Head of caudate nucleus (tissue), 42 donors: Measurements from ENCODE around the gene FGD2.
"Not testable (repeated sequence)": the region's sequence is repeated elsewhere in the genome, so short reads cannot be mapped to it uniquely, and the experiment has no call there.

Source experiments
- DNase-seq, 42 donors: peaks; one replicate each; pipeline versions ENCODE4 v3.0.0 to v3.0.0-alpha.2; 2020 to 2021; ENCODE audit warnings: mixed read lengths in 7 of 42
- intact Hi-C: fragments of 100-400 bp; cut with DNase I; formaldehyde crosslinking; loops from one replicate; pipeline ENCODE4 v1.15.0; 2022

Gene FGD2

GRCh38 chr6:37027811-37028469 is 22.5 kb downstream of the FGD2 start:
- intact Hi-C loops: no loop called here
- no peak for DNase-seq

GRCh38 chr6:37029249-37029971 is 24.0 kb downstream of the FGD2 start:
- DNase-seq: peak in 39 of 42 donors; percentile 26 to 88 (median 61)
- intact Hi-C loops: no loop called here

- intact Hi-C loops: no loop called here
- DNase-seq: no peak
These were observed 25.1 kb downstream of the FGD2 start for GRCh38 chr6:37030599-37030998.

- DNase-seq: no peak
- intact Hi-C loops: no loop called here
These were observed 26.8 kb downstream of the FGD2 start for GRCh38 chr6:37032239-37032638.

- intact Hi-C loops: no loop called here
- no peak for DNase-seq
These were observed 27.8 kb downstream of the FGD2 start for GRCh38 chr6:37033255-37033654.

GRCh38 chr6:37033819-37034795 is 28.7 kb downstream of the FGD2 start:
- intact Hi-C loops: no loop called here
- no peak for DNase-seq

GRCh38 chr6:37036146-37036545 is 30.7 kb downstream of the FGD2 start:
- no peak for DNase-seq
- intact Hi-C loops: no loop called here

- intact Hi-C loops: no loop called here
- DNase-seq: peak in 23 of 42 donors; percentile 26 to 79 (median 50)
These were observed 33.1 kb downstream of the FGD2 start for GRCh38 chr6:37038292-37039198.

GRCh38 chr6:37039958-37040357 is 34.5 kb downstream of the FGD2 start:
- DNase-seq: no peak
- intact Hi-C loops: no loop called here

- no peak for DNase-seq
- intact Hi-C loops: no loop called here
These were observed 36.1 kb downstream of the FGD2 start for GRCh38 chr6:37041521-37041920.

GRCh38 chr6:37042150-37042549 is 36.7 kb downstream of the FGD2 start:
- intact Hi-C loops: no loop called here
- no peak for DNase-seq

GRCh38 chr6:37043091-37043490 is 37.6 kb downstream of the FGD2 start:
- DNase-seq, intact Hi-C loops: not testable (repeated sequence)

GRCh38 chr6:37047346-37047688 is 41.9 kb downstream of the FGD2 start:
- intact Hi-C loops: no loop called here
- no peak for DNase-seq

- no peak for DNase-seq
- intact Hi-C loops: no loop called here
These were observed 42.4 kb downstream of the FGD2 start for GRCh38 chr6:37047689-37048402.

GRCh38 chr6:37048403-37048850 is 43.0 kb downstream of the FGD2 start:
- intact Hi-C loops: no loop called here
- no peak for DNase-seq

- intact Hi-C loops: no loop called here
- no peak for DNase-seq
These were observed 43.6 kb downstream of the FGD2 start for GRCh38 chr6:37048851-37049757.

GRCh38 chr6:37049758-37050044 is 44.2 kb downstream of the FGD2 start:
- intact Hi-C loops: loop anchor here (2.0 to 5.0 kb wide), 2 partner anchors 123 to 163 kb away; no protein-coding TSS in a partner anchor
- no peak for DNase-seq
